WTC11 (cell line): Measurements from ENCODE around the gene RPL19. TPM values are rescaled to one million over a fixed set of nuclear protein-coding genes. Genes with fewer than 3 reads are reported as not detected.
A peak's percentile ranks its signal among the peaks of the same experiment; 100 is the strongest.

Experiments used
- ATAC-seq: fragments of 200-7000 bp; cut with Tn5 transposase; 2 replicates; pipeline ENCODE4 v1.10.0; 2021; ENCODE audit warnings: mild to moderate bottlenecking, moderate library complexity
- CTCF ChIA-PET: fragments of 300-600 bp; sonication (Branson Sonifier 250); formaldehyde crosslinking; loops from one replicate; lab custom pipeline; 2021; ENCODE audit warnings: antibody characterized with exemption; lab: Charles Lee
- POLR2A ChIA-PET: fragments of 350-600 bp; sonication (Branson Sonifier 250); formaldehyde crosslinking; loops from one replicate; lab custom pipeline; 2021; ENCODE audit warnings: antibody characterized with exemption; lab: Charles Lee
- DNase-seq: peaks from one replicate; pipeline ENCODE4 v3.0.0; 2021; ENCODE audit warnings: low spot score
- H3K27ac Mint-ChIP-seq: 2 replicates; pipeline ENCODE4 v1.8.0; 2021; ENCODE audit warnings: mixed read lengths
- H3K27me3 Mint-ChIP-seq: 2 replicates; pipeline ENCODE4 v1.8.0; 2021; ENCODE audit warnings: low read depth, mild to moderate bottlenecking, moderate library complexity, mixed read lengths
- H3K36me3 Mint-ChIP-seq: 2 replicates; pipeline ENCODE4 v1.8.0; 2021; ENCODE audit warnings: mixed read lengths
- H3K4me1 Mint-ChIP-seq: 2 replicates; pipeline ENCODE4 v1.8.0; 2022; ENCODE audit warnings: mixed read lengths
- H3K4me3 Mint-ChIP-seq: 2 replicates; pipeline ENCODE4 v1.8.0; 2021; ENCODE audit warnings: mild to moderate bottlenecking, moderate library complexity, mixed read lengths
- H3K9me3 Mint-ChIP-seq: 2 replicates; pipeline ENCODE4 v1.8.0; 2021; ENCODE audit warnings: mixed read lengths
- ELF4 ChIP-seq: sonication (generic); formaldehyde crosslinking; IDR thresholded peaks from 2 replicates; pipeline ENCODE4 v1.8.1; 2022; ENCODE audit warnings: low read depth, mild to moderate bottlenecking, moderate library complexity, missing genetic modification reagents
- EMX1 ChIP-seq: fragments of 250-450 bp; sonication (Bioruptor Pico); IDR thresholded peaks from 2 replicates; pipeline ENCODE4 v1.8.0; 2021; ENCODE audit warnings: mild to moderate bottlenecking
- ESRRA ChIP-seq: sonication (generic); formaldehyde crosslinking; IDR thresholded peaks from 2 replicates; pipeline ENCODE4 v1.8.1; 2022; ENCODE audit warnings: mild to moderate bottlenecking, missing genetic modification reagents, borderline replicate concordance
- FOXJ3 ChIP-seq: sonication (generic); formaldehyde crosslinking; IDR thresholded peaks from 2 replicates; pipeline ENCODE4 v1.9.0; 2021; ENCODE audit warnings: missing genetic modification reagents, mild to moderate bottlenecking, borderline replicate concordance
- GABPB1 ChIP-seq: sonication (generic); formaldehyde crosslinking; IDR thresholded peaks from 2 replicates; pipeline ENCODE4 v1.8.1; 2023; ENCODE audit warnings: mild to moderate bottlenecking, missing genetic modification reagents
- GTF2I ChIP-seq: fragments of 250-450 bp; sonication (Bioruptor Pico); conservative IDR thresholded peaks from 2 replicates; pipeline ENCODE4 v1.4.0; 2021; ENCODE audit warnings: mild to moderate bottlenecking
- KAT7 ChIP-seq: sonication (generic); formaldehyde crosslinking; IDR thresholded peaks from 2 replicates; pipeline ENCODE4 v1.8.1; 2023; ENCODE audit warnings: missing genetic modification reagents, mild to moderate bottlenecking, borderline replicate concordance
- MXD4 ChIP-seq: fragments of 250-450 bp; sonication (Bioruptor Pico); IDR thresholded peaks from 2 replicates; pipeline ENCODE4 v1.8.0; 2021; ENCODE audit warnings: mild to moderate bottlenecking, moderate library complexity, borderline replicate concordance
- NFE2L1 ChIP-seq: sonication (generic); formaldehyde crosslinking; IDR thresholded peaks from 2 replicates; pipeline ENCODE4 v1.8.1; 2023; ENCODE audit warnings: missing genetic modification reagents
- NR1H2 ChIP-seq: sonication (generic); formaldehyde crosslinking; IDR thresholded peaks from 2 replicates; pipeline ENCODE4 v1.9.0; 2021; ENCODE audit warnings: mild to moderate bottlenecking, moderate library complexity, missing genetic modification reagents
- TEAD1 ChIP-seq: sonication (generic); formaldehyde crosslinking; IDR thresholded peaks from 2 replicates; pipeline ENCODE4 v1.8.0; 2022; ENCODE audit warnings: mild to moderate bottlenecking, missing genetic modification reagents
- ZBTB21 ChIP-seq: sonication (generic); formaldehyde crosslinking; IDR thresholded peaks from 2 replicates; pipeline ENCODE4 v1.8.1; 2023; ENCODE audit warnings: mild to moderate bottlenecking, missing genetic modification reagents, borderline replicate concordance
- ZBTB43 ChIP-seq: sonication (generic); formaldehyde crosslinking; IDR thresholded peaks from 2 replicates; pipeline ENCODE4 v1.8.1; 2023; ENCODE audit warnings: mild to moderate bottlenecking, missing genetic modification reagents
- ZNF121 ChIP-seq: sonication (generic); formaldehyde crosslinking; IDR thresholded peaks from 2 replicates; pipeline ENCODE4 v1.8.0; 2023; ENCODE audit warnings: missing genetic modification reagents
- ZNF317 ChIP-seq: sonication (generic); formaldehyde crosslinking; IDR thresholded peaks from 2 replicates; pipeline ENCODE4 v1.8.1; 2023; ENCODE audit warnings: low read depth, mild to moderate bottlenecking, moderate library complexity, missing genetic modification reagents, borderline replicate concordance
- ZNF671 ChIP-seq: fragments of 250-450 bp; sonication (Bioruptor Pico); IDR thresholded peaks from 2 replicates; pipeline ENCODE4 v1.8.0; 2021; ENCODE audit warnings: mild to moderate bottlenecking
- total RNA-seq: library from RNA; stranded (reverse); gene quantifications from 3 replicates; pipeline ENCODE4 v1.2.3, GENCODE V29; 2021
- TF ChIP-seq, protein P1 (sequence below): sonication (generic); formaldehyde crosslinking; IDR thresholded peaks from 2 replicates; pipeline ENCODE4 v1.8.1; 2023; ENCODE audit warnings: mild to moderate bottlenecking, missing genetic modification reagents
- TF ChIP-seq, protein P2 (sequence below): sonication (generic); formaldehyde crosslinking; IDR thresholded peaks from 2 replicates; pipeline ENCODE4 v1.8.0; 2022; ENCODE audit warnings: mild to moderate bottlenecking, missing genetic modification reagents
- TF ChIP-seq, protein P3 (sequence below): sonication (generic); formaldehyde crosslinking; IDR thresholded peaks from 2 replicates; pipeline ENCODE4 v1.8.0; 2023; ENCODE audit warnings: mild to moderate bottlenecking, missing genetic modification reagents

Gene RPL19
- total RNA-seq, 1 experiment from 2014 or later: 1,970 TPM

- H3K4me1 Mint-ChIP-seq: peaks cover 17% of the 10 kb centered on the region
Measured at GRCh38 chr17:39217734-39218369, 17.8 kb downstream of the RPL19 start.

GRCh38 chr17:39218906-39219305 lies 18.8 kb downstream of the RPL19 start:
- Mint-ChIP-seq H3K4me3 (no peak overlapping the region), H3K9me3 (no peaks in the 10 kb centered on the region), H3K27ac (no peak overlapping the region), H3K36me3 (no peaks in the 10 kb centered on the region), H3K4me1 (peaks cover 14% of the 10 kb centered on the region), H3K27me3 (peaks cover 59% of the 10 kb centered on the region)
- ATAC-seq (no peak), DNase-seq (no peak)
- ChIA-PET CTCF (interaction anchor here (1.0 to 3.3 kb wide), 11 partner anchors 11 to 44 kb away, joined by 3 to 44 read pairs (median 5); no protein-coding TSS in a partner anchor), POLR2A (no interaction called here)
- TF ChIP-seq, protein P1, sequence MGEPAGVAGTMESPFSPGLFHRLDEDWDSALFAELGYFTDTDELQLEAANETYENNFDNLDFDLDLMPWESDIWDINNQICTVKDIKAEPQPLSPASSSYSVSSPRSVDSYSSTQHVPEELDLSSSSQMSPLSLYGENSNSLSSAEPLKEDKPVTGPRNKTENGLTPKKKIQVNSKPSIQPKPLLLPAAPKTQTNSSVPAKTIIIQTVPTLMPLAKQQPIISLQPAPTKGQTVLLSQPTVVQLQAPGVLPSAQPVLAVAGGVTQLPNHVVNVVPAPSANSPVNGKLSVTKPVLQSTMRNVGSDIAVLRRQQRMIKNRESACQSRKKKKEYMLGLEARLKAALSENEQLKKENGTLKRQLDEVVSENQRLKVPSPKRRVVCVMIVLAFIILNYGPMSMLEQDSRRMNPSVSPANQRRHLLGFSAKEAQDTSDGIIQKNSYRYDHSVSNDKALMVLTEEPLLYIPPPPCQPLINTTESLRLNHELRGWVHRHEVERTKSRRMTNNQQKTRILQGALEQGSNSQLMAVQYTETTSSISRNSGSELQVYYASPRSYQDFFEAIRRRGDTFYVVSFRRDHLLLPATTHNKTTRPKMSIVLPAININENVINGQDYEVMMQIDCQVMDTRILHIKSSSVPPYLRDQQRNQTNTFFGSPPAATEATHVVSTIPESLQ (CRISPR knock-in tag): no peak
- TF ChIP-seq KAT7 (CRISPR knock-in tag) (no peak), ZBTB21 (no peak), NFE2L1 (CRISPR knock-in tag) (no peak), FOXJ3 (no peak), MXD4 (CRISPR knock-in tag) (no peak), TEAD1 (CRISPR knock-in tag) (no peak), NR1H2 (no peak), EMX1 (CRISPR knock-in tag) (no peak), ZBTB43 (CRISPR knock-in tag) (no peak), ZNF121 (no peak), ZNF671 (CRISPR knock-in tag) (no peak), GTF2I (CRISPR knock-in tag) (no peak), GABPB1 (CRISPR knock-in tag) (no peak)
- TF ChIP-seq, protein P2, sequence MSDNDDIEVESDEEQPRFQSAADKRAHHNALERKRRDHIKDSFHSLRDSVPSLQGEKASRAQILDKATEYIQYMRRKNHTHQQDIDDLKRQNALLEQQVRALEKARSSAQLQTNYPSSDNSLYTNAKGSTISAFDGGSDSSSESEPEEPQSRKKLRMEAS (CRISPR knock-in tag): no peak
- TF ChIP-seq, all 79 proteins: peak for 0

More at GRCh38 chr17:39217734-39218369, 17.8 kb downstream of the RPL19 start:
- ATAC-seq: peak; percentile 44
- CTCF ChIA-PET: interaction anchor here (0.5 to 3.3 kb wide), 12 partner anchors 8 to 483 kb away, joined by 3 to 44 read pairs (median 6); partner anchors contain the start of gene STAC2
- Mint-ChIP-seq H3K4me3 (peak overlapping the region; percentile 56), H3K27ac (no peak overlapping the region), H3K9me3 (no peaks in the 10 kb centered on the region), H3K27me3 (peaks cover 49% of the 10 kb centered on the region), H3K36me3 (no peaks in the 10 kb centered on the region)
- TF ChIP-seq ZNF317 (no peak), EMX1 (CRISPR knock-in tag) (no peak), ELF4 (no peak), TEAD1 (CRISPR knock-in tag) (no peak), ESRRA (CRISPR knock-in tag) (no peak)
- TF ChIP-seq, protein P3, sequence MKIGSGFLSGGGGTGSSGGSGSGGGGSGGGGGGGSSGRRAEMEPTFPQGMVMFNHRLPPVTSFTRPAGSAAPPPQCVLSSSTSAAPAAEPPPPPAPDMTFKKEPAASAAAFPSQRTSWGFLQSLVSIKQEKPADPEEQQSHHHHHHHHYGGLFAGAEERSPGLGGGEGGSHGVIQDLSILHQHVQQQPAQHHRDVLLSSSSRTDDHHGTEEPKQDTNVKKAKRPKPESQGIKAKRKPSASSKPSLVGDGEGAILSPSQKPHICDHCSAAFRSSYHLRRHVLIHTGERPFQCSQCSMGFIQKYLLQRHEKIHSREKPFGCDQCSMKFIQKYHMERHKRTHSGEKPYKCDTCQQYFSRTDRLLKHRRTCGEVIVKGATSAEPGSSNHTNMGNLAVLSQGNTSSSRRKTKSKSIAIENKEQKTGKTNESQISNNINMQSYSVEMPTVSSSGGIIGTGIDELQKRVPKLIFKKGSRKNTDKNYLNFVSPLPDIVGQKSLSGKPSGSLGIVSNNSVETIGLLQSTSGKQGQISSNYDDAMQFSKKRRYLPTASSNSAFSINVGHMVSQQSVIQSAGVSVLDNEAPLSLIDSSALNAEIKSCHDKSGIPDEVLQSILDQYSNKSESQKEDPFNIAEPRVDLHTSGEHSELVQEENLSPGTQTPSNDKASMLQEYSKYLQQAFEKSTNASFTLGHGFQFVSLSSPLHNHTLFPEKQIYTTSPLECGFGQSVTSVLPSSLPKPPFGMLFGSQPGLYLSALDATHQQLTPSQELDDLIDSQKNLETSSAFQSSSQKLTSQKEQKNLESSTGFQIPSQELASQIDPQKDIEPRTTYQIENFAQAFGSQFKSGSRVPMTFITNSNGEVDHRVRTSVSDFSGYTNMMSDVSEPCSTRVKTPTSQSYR (CRISPR knock-in tag): no peak
- TF ChIP-seq, protein P1 (CRISPR knock-in tag): no peak
- DNase-seq: no peak
- POLR2A ChIA-PET: interaction anchor here (0.6 kb wide), 1 partner anchor 9 kb away, joined by 3 read pairs; no protein-coding TSS in a partner anchor
